Left ventricle myocardium inferior (tissue), 1 donor: ENCODE data around the gene HSPA13. TPM values are rescaled to one million over a fixed set of nuclear protein-coding genes. Genes with fewer than 3 reads are reported as not detected.

Experiments
- DNase-seq: peaks from one replicate; pipeline ENCODE4 v3.0.0-alpha.2; 2020
- H3K27ac ChIP-seq: fragments of 200-600 bp; replicated peaks from 2 replicates; pipeline ENCODE4 v1.8.0; 2021
- H3K27me3 ChIP-seq: fragments of 200-600 bp; 2 replicates; pipeline ENCODE4 v1.8.0; 2021; ENCODE audit warnings: low read depth
- H3K36me3 ChIP-seq: fragments of 200-600 bp; 2 replicates; pipeline ENCODE4 v1.8.0; 2021
- H3K4me1 ChIP-seq: fragments of 200-600 bp; 2 replicates; pipeline ENCODE4 v1.8.0; 2021
- H3K4me3 ChIP-seq: fragments of 200-600 bp; 2 replicates; pipeline ENCODE4 v1.8.0; 2021; ENCODE audit warnings: mild to moderate bottlenecking, moderate library complexity
- H3K9me3 ChIP-seq: fragments of 200-600 bp; replicated peaks from 2 replicates; pipeline ENCODE4 v1.8.0; 2021
- CTCF ChIP-seq: fragments of 200-600 bp; IDR thresholded peaks from 2 replicates; pipeline ENCODE4 v1.8.0; 2021; ENCODE audit warnings: antibody characterized with exemption, mild to moderate bottlenecking, borderline replicate concordance
- intact Hi-C: fragments of 100-400 bp; cut with micrococcal nuclease; formaldehyde crosslinking; loops from one replicate; pipeline ENCODE4 v1.11.0; 2022
- long read RNA-seq: library from polyadenylated mRNA; unstranded; transcript quantifications from one replicate; pipeline ENCODE4 v2.0.0, GENCODE V29; 2021
- total RNA-seq: library from RNA; stranded (reverse); fragmentation: NEBNext Ultra II Directional; extraction: Animal tissue kit (Norgen Biotek cat#: 25700); gene quantifications from one replicate; pipeline ENCODE4 v1.2.1, GENCODE V29; 2021
- donor health status: DM: no; HTN: yes; CAD: no; lungs with severe emphysema.

The HSPA13 gene
- 14.6 TPM for total RNA-seq
- long read RNA-seq, transcript HSPA13-201 (5 exons, 3,986 nt), result major isoform, 21 of 21 reads
- long read RNA-seq, partial matches to known transcripts, result 0 of 21 reads
- long read RNA-seq, other reads (novel, unspliced or antisense), result 0 of 21 reads

- TF ChIP-seq CTCF, result no peak
- no peaks in the 10 kb centered on the region for H3K27me3 ChIP-seq
- intact Hi-C loops, result no loop called here
- peak within 1 kb of the TSS; percentile 91 for H3K27ac ChIP-seq
- peaks cover 15% of the 10 kb centered on the region for H3K36me3 ChIP-seq
- peak; percentile 100 for DNase-seq
- peak within 1 kb of the TSS; percentile 89 for H3K4me3 ChIP-seq
- peaks cover 49% of the 10 kb centered on the region for H3K4me1 ChIP-seq
- H3K9me3 ChIP-seq, result no peaks in the 10 kb centered on the region
These were observed at the start of gene HSPA13 for GRCh38 chr21:14382835-14383595. TSS of gene HSPA13 (minus strand) at chr21:14383146. CDS start at chr21:14383119, 27 bp downstream.

- Histone ChIP-seq H3K4me1 (no peaks in the 10 kb centered on the region), H3K27ac (no peak overlapping the region), H3K36me3 (no peaks in the 10 kb centered on the region), H3K4me3 (no peak overlapping the region), H3K27me3 (peaks cover 3% of the 10 kb centered on the region), H3K9me3 (peaks cover 54% of the 10 kb centered on the region)
- no peak for TF ChIP-seq CTCF
- intact Hi-C loops, result loop anchor here (10.0 kb wide), 1 partner anchor 56 kb away; no protein-coding TSS in a partner anchor
- DNase-seq, result no peak
These were observed 36.0 kb upstream of the HSPA13 start for GRCh38 chr21:14418920-14419319.

- H3K27me3 ChIP-seq, result peaks cover 3% of the 10 kb centered on the region
- no peak overlapping the region for H3K4me3 ChIP-seq
- no peak overlapping the region for H3K27ac ChIP-seq
- no peaks in the 10 kb centered on the region for H3K36me3 ChIP-seq
- intact Hi-C loops, result loop anchor here (10.0 kb wide), 1 partner anchor 60 kb away; no protein-coding TSS in a partner anchor
- TF ChIP-seq CTCF, result no peak
- DNase-seq, result no peak
- H3K9me3 ChIP-seq, result peaks cover 31% of the 10 kb centered on the region
- H3K4me1 ChIP-seq, result no peaks in the 10 kb centered on the region
These were observed 32.1 kb upstream of the HSPA13 start for GRCh38 chr21:14414932-14415508.

- Histone ChIP-seq H3K4me1 (no peaks in the 10 kb centered on the region), H3K27me3 (no peaks in the 10 kb centered on the region), H3K27ac (no peak overlapping the region), H3K4me3 (no peak overlapping the region), H3K36me3 (no peaks in the 10 kb centered on the region), H3K9me3 (peaks cover 9% of the 10 kb centered on the region)
- TF ChIP-seq CTCF, result no peak
- DNase-seq, result no peak
- intact Hi-C loops, result loop anchor here (10.0 kb wide), 1 partner anchor 1189 kb away; no protein-coding TSS in a partner anchor
These were observed 23.0 kb upstream of the HSPA13 start for GRCh38 chr21:14405962-14406361.

- Histone ChIP-seq H3K9me3 (peaks cover 9% of the 10 kb centered on the region), H3K27me3 (no peaks in the 10 kb centered on the region), H3K4me1 (no peaks in the 10 kb centered on the region), H3K27ac (no peak overlapping the region), H3K4me3 (no peak overlapping the region), H3K36me3 (no peaks in the 10 kb centered on the region)
- no peak for TF ChIP-seq CTCF
- intact Hi-C loops, result loop anchor here (10.0 kb wide), 1 partner anchor 1190 kb away; no protein-coding TSS in a partner anchor
- DNase-seq, result no peak
These were observed 22.3 kb upstream of the HSPA13 start for GRCh38 chr21:14405225-14405624.
